A673 (cell line): ENCODE data around the gene SHROOM3. TPM values are rescaled to one million over a fixed set of nuclear protein-coding genes. Genes with fewer than 3 reads are reported as not detected.

Experiments used
- BruUV-seq: library from RNA; stranded (reverse); fragments of 400-500 nt; replicated peaks from 2 replicates; lab custom pipeline; 2021; lab: Mats Ljungman, UMichigan
- CTCF ChIA-PET: fragments of 300-600 bp; sonication (Branson Sonifier 250); formaldehyde crosslinking; loops from one replicate; lab custom pipeline; 2022; ENCODE audit warnings: antibody characterized with exemption; lab: Charles Lee
- POLR2A ChIA-PET: fragments of 300-600 bp; sonication (Branson Sonifier 250); formaldehyde crosslinking; loops from one replicate; lab custom pipeline; 2022; ENCODE audit warnings: antibody characterized with exemption; ENCODE audit not compliant: low non-redundant PET; lab: Charles Lee
- DNase-seq: peaks from one replicate; pipeline ENCODE4 v3.0.0-alpha.2; 2015; ENCODE audit warnings: low spot score
- H3K27ac ChIP-seq: fragments of 200-600 bp; sonication (generic); 2 replicates; pipeline ENCODE4 v1.5.1; 2016; ENCODE audit warnings: mixed run types, low read depth, mild to moderate bottlenecking, mixed read lengths, antibody characterized with exemption, low read length; ENCODE audit not compliant: poor library complexity, severe bottlenecking
- H3K27me3 ChIP-seq: fragments of 200-600 bp; sonication (generic); replicated peaks from 2 replicates; pipeline ENCODE4 v1.6.1; 2017; ENCODE audit warnings: mixed run types, low read depth, mild to moderate bottlenecking, mixed read lengths, antibody characterized with exemption, low read length; ENCODE audit not compliant: insufficient read depth, poor library complexity
- H3K36me3 ChIP-seq: fragments of 200-600 bp; sonication (generic); 2 replicates; pipeline ENCODE4 v1.6.1; 2016; ENCODE audit warnings: mixed run types, mild to moderate bottlenecking, mixed read lengths, antibody characterized with exemption, low read length; ENCODE audit not compliant: insufficient read depth, poor library complexity, severe bottlenecking
- H3K4me1 ChIP-seq: fragments of 200-600 bp; sonication (generic); 2 replicates; pipeline ENCODE4 v1.6.1; 2017; ENCODE audit warnings: mixed run types, mild to moderate bottlenecking, mixed read lengths, antibody characterized with exemption, low read length; ENCODE audit not compliant: insufficient read depth, poor library complexity, severe bottlenecking
- H3K4me3 ChIP-seq: fragments of 200-600 bp; sonication (generic); 2 replicates; pipeline ENCODE4 v1.5.1; 2016; ENCODE audit warnings: low read depth, mixed run types, mild to moderate bottlenecking, mixed read lengths, low read length; ENCODE audit not compliant: poor library complexity, severe bottlenecking
- H3K9me3 ChIP-seq: fragments of 200-600 bp; sonication (generic); 2 replicates; pipeline ENCODE4 v1.6.1; 2016; ENCODE audit warnings: mixed run types, low read depth, mild to moderate bottlenecking, mixed read lengths, antibody characterized with exemption, low read length; ENCODE audit not compliant: poor library complexity, severe bottlenecking
- CTCF ChIP-seq: fragments of 300-800, 200-600 bp; sonication (generic); conservative IDR thresholded peaks from 2 replicates; pipeline ENCODE4 v1.5.1; 2017; ENCODE audit warnings: low read depth, mild to moderate bottlenecking, antibody characterized with exemption, low read length, moderate library complexity, mixed read lengths
- EZH2 ChIP-seq: fragments of 200-600 bp; sonication (generic); IDR thresholded peaks from 2 replicates; pipeline ENCODE4 v1.6.1; 2017; ENCODE audit warnings: borderline replicate concordance, low read depth, mild to moderate bottlenecking, mixed read lengths, antibody characterized with exemption, low read length; ENCODE audit not compliant: poor library complexity, severe bottlenecking
- intact Hi-C: fragments of 100-400 bp; cut with micrococcal nuclease; formaldehyde crosslinking; loops from one replicate; pipeline ENCODE4 v1.10.0; 2022; ENCODE audit not compliant: unreplicated experiment
- total RNA-seq: library from RNA; stranded (reverse); gene quantifications from 2 replicates; pipeline ENCODE4 v1.2.3, GENCODE V29; 2021

Gene SHROOM3
- total RNA-seq, 1 experiment from 2014 or later = 9.3 TPM

GRCh38 chr4:76748649-76749048 is 313.6 kb downstream of the SHROOM3 start:
- TF ChIP-seq EZH2 (no peak), CTCF (peak; percentile 49)
- ChIA-PET POLR2A (no interaction called here), CTCF (no interaction called here)
- Histone ChIP-seq H3K27ac (no peak overlapping the region), H3K27me3 (no peaks in the 10 kb centered on the region), H3K4me3 (no peak overlapping the region), H3K4me1 (peaks cover 17% of the 10 kb centered on the region), H3K36me3 (no peaks in the 10 kb centered on the region), H3K9me3 (no peaks in the 10 kb centered on the region)
- no TSS peak for BruUV-seq
- intact Hi-C loops = loop anchor here (1.0 kb wide), 1 partner anchor 237 kb away; no protein-coding TSS in a partner anchor
- peak; percentile 45 for DNase-seq

GRCh38 chr4:76749355-76749754 is 314.3 kb downstream of the SHROOM3 start:
- no peak for TF ChIP-seq EZH2
- TF ChIP-seq CTCF = no peak
- intact Hi-C loops = no loop called here
- Histone ChIP-seq H3K36me3 (no peaks in the 10 kb centered on the region), H3K27ac (no peak overlapping the region), H3K4me1 (peaks cover 19% of the 10 kb centered on the region), H3K4me3 (no peak overlapping the region), H3K9me3 (no peaks in the 10 kb centered on the region), H3K27me3 (no peaks in the 10 kb centered on the region)
- BruUV-seq = no TSS peak
- CTCF ChIA-PET = no interaction called here
- DNase-seq = no peak
- POLR2A ChIA-PET = no interaction called here

GRCh38 chr4:76750716-76751115 is 315.7 kb downstream of the SHROOM3 start:
- intact Hi-C loops = no loop called here
- Histone ChIP-seq H3K27ac (no peak overlapping the region), H3K4me1 (peaks cover 19% of the 10 kb centered on the region), H3K27me3 (no peaks in the 10 kb centered on the region), H3K4me3 (no peak overlapping the region), H3K36me3 (no peaks in the 10 kb centered on the region), H3K9me3 (no peaks in the 10 kb centered on the region)
- DNase-seq = no peak
- POLR2A ChIA-PET = no interaction called here
- TF ChIP-seq CTCF (no peak), EZH2 (no peak)
- CTCF ChIA-PET = no interaction called here
- no TSS peak for BruUV-seq
